Measurements from ENCODE around the gene SHOX.

GRCh38 chrX:675955-676295, 45.3 kb downstream of the SHOX start:
- TF ChIP-seq EZH2 (optimal IDR thresholded peaks at IDR 0.05; ENCODE audit: low read depth, low read length), result no peak
- TF ChIP-seq, protein P1, sequence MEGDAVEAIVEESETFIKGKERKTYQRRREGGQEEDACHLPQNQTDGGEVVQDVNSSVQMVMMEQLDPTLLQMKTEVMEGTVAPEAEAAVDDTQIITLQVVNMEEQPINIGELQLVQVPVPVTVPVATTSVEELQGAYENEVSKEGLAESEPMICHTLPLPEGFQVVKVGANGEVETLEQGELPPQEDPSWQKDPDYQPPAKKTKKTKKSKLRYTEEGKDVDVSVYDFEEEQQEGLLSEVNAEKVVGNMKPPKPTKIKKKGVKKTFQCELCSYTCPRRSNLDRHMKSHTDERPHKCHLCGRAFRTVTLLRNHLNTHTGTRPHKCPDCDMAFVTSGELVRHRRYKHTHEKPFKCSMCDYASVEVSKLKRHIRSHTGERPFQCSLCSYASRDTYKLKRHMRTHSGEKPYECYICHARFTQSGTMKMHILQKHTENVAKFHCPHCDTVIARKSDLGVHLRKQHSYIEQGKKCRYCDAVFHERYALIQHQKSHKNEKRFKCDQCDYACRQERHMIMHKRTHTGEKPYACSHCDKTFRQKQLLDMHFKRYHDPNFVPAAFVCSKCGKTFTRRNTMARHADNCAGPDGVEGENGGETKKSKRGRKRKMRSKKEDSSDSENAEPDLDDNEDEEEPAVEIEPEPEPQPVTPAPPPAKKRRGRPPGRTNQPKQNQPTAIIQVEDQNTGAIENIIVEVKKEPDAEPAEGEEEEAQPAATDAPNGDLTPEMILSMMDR (IDR thresholded peaks at IDR 0.05; ENCODE audit: low read length), result no peak

Data from MM.1S (cell line).